NOMO-1 (cell line): ENCODE data around the gene ZBTB43.
"Not testable (repeated sequence)": the region's sequence is repeated elsewhere in the genome, so short reads cannot be mapped to it uniquely, and the experiment has no call there.

Experiments
- DNase-seq, 2 experiments: peaks; one replicate each; lab custom pipeline; 2025; ENCODE audit not compliant: unreplicated experiment in 2 of 2; lab: John Stamatoyannopoulos, UW

The ZBTB43 gene

GRCh38 chr9:126790561-126790960, 14.3 kb upstream of the ZBTB43 start:
- DNase-seq = no peak

- no peak for DNase-seq
Observed at GRCh38 chr9:126791406-126792230, 13.2 kb upstream of the ZBTB43 start.

GRCh38 chr9:126793686-126794417, 11.0 kb upstream of the ZBTB43 start:
- no peak for DNase-seq

- peak; percentile 33 to 46 for DNase-seq
Observed at GRCh38 chr9:126794441-126794840, 10.4 kb upstream of the ZBTB43 start.

GRCh38 chr9:126796758-126797157, 8.1 kb upstream of the ZBTB43 start:
- DNase-seq = no peak

- no peak for DNase-seq
Observed at GRCh38 chr9:126797903-126798302, 6.9 kb upstream of the ZBTB43 start.

- DNase-seq = no peak
Observed at GRCh38 chr9:126799034-126799433, 5.8 kb upstream of the ZBTB43 start.

- no peak for DNase-seq
Observed at GRCh38 chr9:126802318-126803059, 2.4 kb upstream of the ZBTB43 start.

- no peak for DNase-seq
Observed at GRCh38 chr9:126804198-126804695, 593 bp upstream of the ZBTB43 start.

- peak; percentile 79 to 94 for DNase-seq
Observed at GRCh38 chr9:126805554-126806262, 868 bp downstream of the ZBTB43 start.

- peak; percentile 30 to 37 for DNase-seq
Observed at GRCh38 chr9:126806336-126806735, 1.5 kb downstream of the ZBTB43 start.

- peak in 1 of 2 experiments; percentile 22 for DNase-seq
Observed at GRCh38 chr9:126809068-126809467, 4.2 kb downstream of the ZBTB43 start.

GRCh38 chr9:126810221-126810620, 5.4 kb downstream of the ZBTB43 start:
- not testable (repeated sequence) for DNase-seq

- DNase-seq = no peak
Observed at GRCh38 chr9:126813072-126813471, 8.2 kb downstream of the ZBTB43 start.

- no peak for DNase-seq
Observed at GRCh38 chr9:126814091-126814490, 9.3 kb downstream of the ZBTB43 start.

- DNase-seq = not testable (repeated sequence)
Observed at GRCh38 chr9:126817615-126818014, 12.8 kb downstream of the ZBTB43 start.

GRCh38 chr9:126818482-126818881, 13.6 kb downstream of the ZBTB43 start:
- no peak for DNase-seq

- DNase-seq = no peak
Observed at GRCh38 chr9:126819482-126819881, 14.6 kb downstream of the ZBTB43 start.

GRCh38 chr9:126822278-126822677, 17.4 kb downstream of the ZBTB43 start:
- DNase-seq = no peak

GRCh38 chr9:126822873-126823272, 18.0 kb downstream of the ZBTB43 start:
- DNase-seq = no peak
